Measurements from ENCODE around the gene METAP1D. TPM values are rescaled to one million over a fixed set of nuclear protein-coding genes. Genes with fewer than 3 reads are reported as not detected.

Gene METAP1D
- total RNA-seq, 1 experiment from 2014 or later = 15.8 TPM

DNA sequence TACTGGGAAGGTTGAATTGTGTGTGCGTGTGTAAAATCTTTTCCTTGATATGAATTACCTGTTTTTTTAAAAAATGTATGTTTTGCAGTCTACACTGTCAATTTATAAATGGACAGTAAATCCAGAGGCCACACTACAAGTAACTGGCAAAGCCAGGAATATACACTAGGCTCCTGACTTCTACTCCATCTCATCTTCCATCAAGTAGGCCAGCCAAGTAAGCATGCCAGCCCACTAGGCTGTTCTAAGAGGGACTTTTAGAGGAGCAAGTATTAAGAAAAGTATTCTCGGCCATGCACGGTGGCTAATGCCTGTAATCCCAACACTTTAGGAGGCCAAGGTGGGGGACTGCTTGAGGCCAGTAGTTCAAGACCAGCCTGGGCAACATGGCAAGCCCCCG, 13.0 kb upstream of the METAP1D start:
- Histone ChIP-seq H3K4me1 (ENCODE audit: control insufficient read depth in 1 of 2, insufficient read depth in 2 of 2, low read length in 2 of 2) (no peaks in the 10 kb centered on the region), H3K36me3 (ENCODE audit: control insufficient read depth in 1 of 2, insufficient read depth in 2 of 2, low read length in 2 of 2) (peaks cover 0 to 4% of the 10 kb centered on the region in 2 experiments; a peak in 3 of 4 replicates), H2AFZ (ENCODE audit: low read depth, low read length, poor library complexity, severe bottlenecking) (no peak overlapping the region), H3K9ac (ENCODE audit: low read length) (no peak overlapping the region), H3K9me2 (ENCODE audit: insufficient read depth) (no peaks in the 10 kb centered on the region), H3K4me3 (replicated peaks in 1 of 2; ENCODE audit: low read depth in 1 of 2, low read length in 2 of 2) (no peak overlapping the region), H3K9me3 (ENCODE audit: control insufficient read depth in 1 of 2, insufficient read depth in 1 of 2, low read depth in 1 of 2, low read length in 2 of 2) (no peaks in the 10 kb centered on the region), H4K20me1 (ENCODE audit: insufficient read depth) (no peaks in the 10 kb centered on the region), H3K4me2 (ENCODE audit: low read length) (no peak overlapping the region), H3K27me3 (ENCODE audit: insufficient read depth, low read length) (no peaks in the 10 kb centered on the region), H3K27ac (ENCODE audit: low read depth, low read length) (no peak overlapping the region), H3K79me2 (ENCODE audit: insufficient read depth, low read length) (no peaks in the 10 kb centered on the region)
- RAD21 ChIA-PET (ENCODE audit: low non-redundant PET in 1 of 2, low total read pairs in 2 of 2, uncharacterized antibody in 2 of 2, unreplicated experiment in 2 of 2) = no interaction called here
- POLR2A ChIA-PET = no interaction called here
- DNase-seq (ENCODE audit: low read depth, low spot score) (no peak), ATAC-seq (no peak)
- intact Hi-C loops (cut with micrococcal nuclease) = no loop called here
- CTCF ChIA-PET = no interaction called here
- BruUV-seq (replicated peaks) = no TSS peak
- no peak for TF ChIP-seq FOSL1 (IDR thresholded peaks at IDR 0.05; ENCODE audit: low read depth)
- no peak for TF ChIP-seq YY1 (IDR thresholded peaks at IDR 0.05; ENCODE audit: extremely low read depth, insufficient replicate concordance, low read depth, low read length)
- no peak for TF ChIP-seq EGR1 (IDR thresholded peaks at IDR 0.05; ENCODE audit: low read depth)
- TF ChIP-seq ELF1 (IDR thresholded peaks at IDR 0.05; ENCODE audit: borderline replicate concordance, low read depth) = no peak
- TF ChIP-seq REST (IDR thresholded peaks at IDR 0.05; ENCODE audit: low read depth) = no peak
- no peak for TF ChIP-seq TCF7L2 (IDR thresholded peaks at IDR 0.05; ENCODE audit: borderline replicate concordance, extremely low read depth, insufficient read depth, insufficient read length)
- TF ChIP-seq SIN3A (IDR thresholded peaks at IDR 0.05; ENCODE audit: low read depth) = no peak
- no peak for TF ChIP-seq POLR2A (IDR thresholded peaks at IDR 0.05; ENCODE audit: borderline replicate concordance, extremely low read depth, insufficient read depth, insufficient read length)
- TF ChIP-seq RAD21 (IDR thresholded peaks at IDR 0.05; ENCODE audit: low read depth) = no peak
- TF ChIP-seq ZFX (IDR thresholded peaks at IDR 0.05) = no peak
- TF ChIP-seq EZH2phosphoT487 (IDR thresholded peaks at IDR 0.05; ENCODE audit: borderline replicate concordance) = no peak
- TF ChIP-seq JUND (IDR thresholded peaks at IDR 0.05) = no peak
- no peak for TF ChIP-seq SP1 (IDR thresholded peaks at IDR 0.05; ENCODE audit: low read depth)
- no peak for TF ChIP-seq CBX3 (IDR thresholded peaks at IDR 0.05; ENCODE audit: low read depth)
- no peak for TF ChIP-seq CEBPB (IDR thresholded peaks at IDR 0.05; ENCODE audit: low read depth)
- TF ChIP-seq, protein P1, sequence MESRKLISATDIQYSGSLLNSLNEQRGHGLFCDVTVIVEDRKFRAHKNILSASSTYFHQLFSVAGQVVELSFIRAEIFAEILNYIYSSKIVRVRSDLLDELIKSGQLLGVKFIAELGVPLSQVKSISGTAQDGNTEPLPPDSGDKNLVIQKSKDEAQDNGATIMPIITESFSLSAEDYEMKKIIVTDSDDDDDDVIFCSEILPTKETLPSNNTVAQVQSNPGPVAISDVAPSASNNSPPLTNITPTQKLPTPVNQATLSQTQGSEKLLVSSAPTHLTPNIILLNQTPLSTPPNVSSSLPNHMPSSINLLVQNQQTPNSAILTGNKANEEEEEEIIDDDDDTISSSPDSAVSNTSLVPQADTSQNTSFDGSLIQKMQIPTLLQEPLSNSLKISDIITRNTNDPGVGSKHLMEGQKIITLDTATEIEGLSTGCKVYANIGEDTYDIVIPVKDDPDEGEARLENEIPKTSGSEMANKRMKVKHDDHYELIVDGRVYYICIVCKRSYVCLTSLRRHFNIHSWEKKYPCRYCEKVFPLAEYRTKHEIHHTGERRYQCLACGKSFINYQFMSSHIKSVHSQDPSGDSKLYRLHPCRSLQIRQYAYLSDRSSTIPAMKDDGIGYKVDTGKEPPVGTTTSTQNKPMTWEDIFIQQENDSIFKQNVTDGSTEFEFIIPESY (IDR thresholded peaks at IDR 0.05; ENCODE audit: extremely low read depth, insufficient replicate concordance, low read length) = no peak
- no peak for TF ChIP-seq POLR2AphosphoS5 (IDR thresholded peaks at IDR 0.05; ENCODE audit: low read depth, low read length)
- no peak for TF ChIP-seq EZH2 (IDR thresholded peaks at IDR 0.05)
- no peak for TF ChIP-seq SRF (IDR thresholded peaks at IDR 0.05; ENCODE audit: low read depth)

All from HCT116 (cell line).